Right cardiac atrium (tissue), 5 donors: ENCODE data around the gene CHP1. TPM values are rescaled to one million over a fixed set of nuclear protein-coding genes. Genes with fewer than 3 reads are reported as not detected.
A peak's percentile ranks its signal among the peaks of the same experiment; 100 is the strongest.
"Not testable (repeated sequence)": the region's sequence is repeated elsewhere in the genome, so short reads cannot be mapped to it uniquely, and the experiment has no call there.

Experiments
- ATAC-seq, 2 donors: fragments of 200-7000 bp; cut with Tn5 transposase; one replicate each; pipeline versions ENCODE4 v1.8.0 to v1.9.1; 2020; ENCODE audit warnings: moderate library complexity in 2 of 2, mild to moderate bottlenecking in 1 of 2
- DNase-seq, 3 donors: peaks; one replicate each; pipeline ENCODE4 v3.0.0-alpha.2; 2020
- H3K27ac ChIP-seq: one replicate; pipeline ENCODE4 v1.5.1; 2013; ENCODE audit warnings: mild to moderate bottlenecking, low read length, control low read depth, moderate library complexity
- H3K27me3 ChIP-seq: one replicate; pipeline ENCODE4 v1.6.1; 2013; ENCODE audit not compliant: control insufficient read depth, insufficient read depth
- H3K4me1 ChIP-seq: one replicate; pipeline ENCODE4 v1.6.1; 2013; ENCODE audit warnings: low read length; ENCODE audit not compliant: control insufficient read depth, insufficient read depth
- H3K4me3 ChIP-seq: one replicate; pipeline ENCODE4 v1.5.1; 2013; ENCODE audit warnings: low read length, control low read depth
- H3K9me3 ChIP-seq: one replicate; pipeline ENCODE4 v1.6.1; 2013; ENCODE audit warnings: low read length; ENCODE audit not compliant: control insufficient read depth
- WGBS: extraction: QIAGEN DNeasy Blood & Tissue Kit; methylation state at CpG from one replicate; pipeline ENCODE4 v1.1.7; 2013; 5-methylcytosine and 5-hydroxymethylcytosine counted together
- intact Hi-C, 4 donors: fragments of 100-400 bp; cut with DNase I; formaldehyde crosslinking; loops; one replicate each; pipeline versions ENCODE4 v1.11.0 to v1.14.0; 2022 to 2023
- polyA plus RNA-seq: library from polyadenylated mRNA; stranded (reverse); fragments of 200-250 nt; gene quantifications from one replicate; pipeline ENCODE4 v1.2.3, GENCODE V29; 2013
- total RNA-seq, 4 donors: library from RNA; stranded (reverse); fragmentation: NEBNext Ultra II Directional; extraction: Animal tissue kit (Norgen Biotek cat#: 25700); gene quantifications; one replicate each; pipeline ENCODE4 v1.2.1, GENCODE V29; 2021
- donor health status: healthy with polysubstance abuse.
- donor health status: DM: no; HTN: yes; CAD: no.
- donor health status: DM: no; HTN: no; CAD: no.
- donor health status: DM: no; HTN: yes; CAD: no; lungs with severe emphysema.
- donor health status: DM: yes; HTN: yes; CAD: no.

The CHP1 gene
- total and polyA plus RNA-seq, 5 donors, result 44.2 to 129 (median 107) TPM

GRCh38 chr15:41219381-41219780 is 11.7 kb upstream of the CHP1 start:
- no peak for ATAC-seq
- no peaks in the 10 kb centered on the region for H3K9me3 ChIP-seq
- intact Hi-C loops, result no loop called here
- no peaks in the 10 kb centered on the region for H3K4me1 ChIP-seq
- WGBS, result 50% methylated on average over 3 of the region's 3 CpGs
- H3K27me3 ChIP-seq, result no peaks in the 10 kb centered on the region
- no peak overlapping the region for H3K27ac ChIP-seq
- DNase-seq, result no peak
- H3K4me3 ChIP-seq, result no peak overlapping the region

GRCh38 chr15:41230345-41230649 is 771 bp upstream of the CHP1 start:
- intact Hi-C loops, result no loop called here
- Histone ChIP-seq H3K27me3 (no peaks in the 10 kb centered on the region), H3K4me3 (peak overlapping the region; percentile 27), H3K27ac (peak overlapping the region; percentile 70), H3K4me1 (peaks cover 7% of the 10 kb centered on the region), H3K9me3 (no peaks in the 10 kb centered on the region)
- ATAC-seq (no peak), DNase-seq (no peak)
- WGBS, result 31% methylated on average over 10 of the region's 10 CpGs

DNA sequence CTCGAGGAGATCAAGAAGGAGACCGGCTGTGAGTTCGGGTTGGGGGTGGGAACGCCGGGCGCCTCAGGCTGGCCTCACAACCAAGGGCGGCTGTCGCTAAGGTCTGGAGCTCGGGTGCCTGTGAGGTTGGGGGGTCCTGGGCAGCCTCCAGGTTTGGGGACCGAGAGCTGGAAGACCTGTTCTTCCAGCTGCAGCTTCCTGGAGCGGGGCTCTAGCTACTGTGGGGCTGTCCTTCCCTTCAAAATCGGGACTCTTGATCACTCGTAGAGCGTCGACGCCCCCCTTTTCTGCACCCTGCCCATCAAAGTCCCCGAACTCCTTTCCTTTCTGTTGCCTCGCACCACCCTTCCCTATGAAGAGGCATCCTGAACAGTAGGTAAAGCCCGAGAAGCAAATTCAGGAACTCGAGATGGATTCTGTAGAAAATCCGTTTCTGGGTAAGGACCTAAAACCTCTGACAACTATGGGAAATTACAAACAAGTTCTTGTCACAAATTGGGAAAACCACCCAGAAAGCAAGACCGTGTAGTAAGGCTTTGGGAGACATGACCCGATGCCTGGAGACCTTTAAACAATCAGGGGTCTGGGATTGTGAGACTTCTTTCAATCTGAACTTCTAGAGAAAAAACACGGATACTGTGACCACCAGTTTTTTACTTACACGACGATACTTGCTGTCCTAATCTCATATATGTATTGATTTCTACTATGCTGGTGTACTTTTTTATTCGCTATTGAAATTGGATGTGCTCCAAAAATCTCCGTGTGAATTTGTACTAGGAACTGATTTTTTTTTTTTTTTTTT is 556 bp downstream of the CHP1 start:
- intact Hi-C loops, result no loop called here
- Histone ChIP-seq H3K9me3 (no peaks in the 10 kb centered on the region), H3K4me1 (peaks cover 7% of the 10 kb centered on the region), H3K4me3 (peak overlapping the region; percentile 53), H3K27ac (peak overlapping the region; percentile 93), H3K27me3 (no peaks in the 10 kb centered on the region)
- 3% methylated on average over 28 of the region's 28 CpGs for WGBS
- ATAC-seq (peak in 1 of 2 donors; percentile 70), DNase-seq (no peak)

GRCh38 chr15:41233367-41233771 is 2.3 kb downstream of the CHP1 start:
- no peaks in the 10 kb centered on the region for H3K9me3 ChIP-seq
- DNase-seq, result no peak
- no peak overlapping the region for H3K4me3 ChIP-seq
- WGBS, result 50% methylated on average over 1 of the region's 1 CpG
- intact Hi-C loops, result no loop called here
- H3K27ac ChIP-seq, result no peak overlapping the region
- no peaks in the 10 kb centered on the region for H3K27me3 ChIP-seq
- H3K4me1 ChIP-seq, result peaks cover 7% of the 10 kb centered on the region
- no peak for ATAC-seq

DNA sequence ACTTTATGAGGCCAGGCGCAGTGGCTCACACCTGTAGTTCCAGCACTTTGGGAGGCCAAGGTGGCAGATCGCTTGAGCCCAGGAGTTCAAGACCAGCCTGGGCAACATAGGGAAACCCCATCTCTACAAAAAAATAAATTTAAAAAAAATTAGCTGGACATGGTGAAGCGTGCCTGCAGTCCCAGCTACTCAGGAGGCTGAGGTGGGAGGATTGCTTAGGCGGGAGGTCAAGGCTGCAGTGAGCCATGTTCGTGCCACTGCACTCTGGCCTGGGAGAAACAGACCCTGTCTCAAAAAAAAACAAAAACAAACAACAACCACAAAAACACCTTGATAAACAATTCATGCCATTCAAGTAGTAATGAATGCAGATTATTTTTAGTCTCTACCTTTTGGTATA is 4.2 kb downstream of the CHP1 start:
- ATAC-seq, H3K4me1 ChIP-seq, H3K27me3 ChIP-seq, H3K27ac ChIP-seq, intact Hi-C loops, H3K9me3 ChIP-seq, DNase-seq, H3K4me3 ChIP-seq: not testable (repeated sequence)
- WGBS, result 97% methylated on average over 5 of the region's 5 CpGs

GRCh38 chr15:41235929-41236328 is 4.9 kb downstream of the CHP1 start:
- no peak overlapping the region for H3K27ac ChIP-seq
- no peaks in the 10 kb centered on the region for H3K9me3 ChIP-seq

DNA sequence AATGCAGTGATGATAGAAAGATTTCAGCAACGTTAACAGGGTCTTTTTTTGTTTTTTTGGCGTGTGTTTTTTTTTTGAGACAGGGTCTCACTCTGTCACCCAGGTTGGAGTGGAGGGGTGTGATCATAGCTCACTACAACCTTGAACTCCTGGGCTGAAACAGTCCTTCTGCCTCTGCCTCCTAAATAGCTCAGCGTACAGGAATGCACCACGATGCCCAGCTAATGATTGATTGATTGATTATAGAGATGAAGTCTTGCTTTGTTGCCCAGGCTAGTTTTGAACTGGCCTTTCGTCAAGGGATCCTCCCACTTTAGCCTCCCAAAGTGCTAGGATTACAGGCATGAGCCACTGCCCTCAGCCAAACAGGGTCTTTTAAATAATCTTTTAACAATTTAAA is 7.0 kb downstream of the CHP1 start:
- intact Hi-C loops, result no loop called here
- peaks cover 7% of the 10 kb centered on the region for H3K4me1 ChIP-seq
- no peaks in the 10 kb centered on the region for H3K9me3 ChIP-seq
- no peak for ATAC-seq
- WGBS, result 65% methylated on average over 5 of the region's 5 CpGs
- H3K27me3 ChIP-seq, result no peaks in the 10 kb centered on the region
- H3K27ac ChIP-seq, result no peak overlapping the region
- DNase-seq, result no peak
- no peak overlapping the region for H3K4me3 ChIP-seq

More at GRCh38 chr15:41235929-41236328, 4.9 kb downstream of the CHP1 start:
- ATAC-seq, result no peak
- peaks cover 7% of the 10 kb centered on the region for H3K4me1 ChIP-seq
- DNase-seq, result no peak
- no peaks in the 10 kb centered on the region for H3K27me3 ChIP-seq
- no peak overlapping the region for H3K4me3 ChIP-seq
- intact Hi-C loops, result no loop called here

GRCh38 chr15:41241221-41241964 is 10.3 kb downstream of the CHP1 start:
- no peaks in the 10 kb centered on the region for H3K27me3 ChIP-seq
- 53% methylated on average over 6 of the region's 6 CpGs for WGBS
- intact Hi-C loops, result no loop called here
- H3K4me1 ChIP-seq, result peaks cover 4% of the 10 kb centered on the region
- H3K27ac ChIP-seq, result peak overlapping the region; percentile 22
- DNase-seq (no peak), ATAC-seq (peak; percentile 68)
- no peak overlapping the region for H3K4me3 ChIP-seq
- no peaks in the 10 kb centered on the region for H3K9me3 ChIP-seq

DNA sequence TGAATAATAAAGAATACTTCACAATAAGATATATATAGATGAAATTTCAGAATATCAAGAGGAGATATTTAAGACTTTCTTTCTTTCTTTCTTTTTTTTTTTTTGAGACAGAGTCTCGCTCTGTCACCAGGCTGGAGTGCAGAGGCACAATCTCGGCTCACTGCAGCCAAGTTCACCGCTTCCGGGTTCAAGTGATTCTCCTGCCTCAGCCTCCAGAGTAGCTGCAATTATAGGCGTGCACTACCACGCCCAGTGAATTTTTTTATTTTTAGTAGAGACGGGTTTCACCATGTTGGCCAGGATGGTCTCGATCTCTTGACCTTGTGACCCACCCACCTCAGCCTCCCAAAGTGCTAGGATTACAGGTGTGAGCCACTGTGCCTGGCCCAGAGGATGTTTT is 19.7 kb downstream of the CHP1 start:
- DNase-seq, intact Hi-C loops, H3K4me1 ChIP-seq, H3K9me3 ChIP-seq, H3K4me3 ChIP-seq, H3K27me3 ChIP-seq, ATAC-seq: not testable (repeated sequence)
- H3K27ac ChIP-seq, result peak overlapping the region; percentile 27
- WGBS, result 81% methylated on average over 8 of the region's 8 CpGs

- DNase-seq (no peak), ATAC-seq (no peak)
- intact Hi-C loops, result no loop called here
- Histone ChIP-seq H3K4me1 (no peaks in the 10 kb centered on the region), H3K9me3 (no peaks in the 10 kb centered on the region), H3K27me3 (no peaks in the 10 kb centered on the region), H3K27ac (peak overlapping the region; percentile 57), H3K4me3 (no peak overlapping the region)
- 97% methylated on average over 5 of the region's 5 CpGs for WGBS
Observed at GRCh38 chr15:41251411-41251810, 20.3 kb downstream of the CHP1 start.

GRCh38 chr15:41254560-41254959 is 23.5 kb downstream of the CHP1 start:
- Histone ChIP-seq H3K4me3 (no peak overlapping the region), H3K27me3 (no peaks in the 10 kb centered on the region), H3K9me3 (no peaks in the 10 kb centered on the region), H3K27ac (no peak overlapping the region), H3K4me1 (no peaks in the 10 kb centered on the region)
- ATAC-seq (no peak), DNase-seq (no peak)
- intact Hi-C loops, result no loop called here
- WGBS, result 89% methylated on average over 4 of the region's 4 CpGs
